Ectodermal cell (in vitro differentiated cells): ENCODE data around the gene COL11A2.

Experiments
- H3K27ac ChIP-seq: 2 replicates; pipeline ENCODE4 v1.7.0; 2013; ENCODE audit warnings: mild to moderate bottlenecking, low read depth, low read length; ENCODE audit not compliant: insufficient read depth, poor library complexity, severe bottlenecking
- H3K27me3 ChIP-seq: 2 replicates; pipeline ENCODE4 v1.7.0; 2013; ENCODE audit warnings: mild to moderate bottlenecking, low read length; ENCODE audit not compliant: insufficient read depth, control insufficient read depth, poor library complexity, severe bottlenecking
- H3K36me3 ChIP-seq: one replicate; pipeline ENCODE4 v1.7.0; 2013; ENCODE audit warnings: low read length; ENCODE audit not compliant: control insufficient read depth, insufficient read depth
- H3K4me1 ChIP-seq: one replicate; pipeline ENCODE4 v1.7.0; 2013; ENCODE audit warnings: low read length; ENCODE audit not compliant: control insufficient read depth, insufficient read depth
- H3K4me3 ChIP-seq: 2 replicates; pipeline ENCODE4 v1.7.0; 2013; ENCODE audit warnings: low read depth, low read length, control low read depth; ENCODE audit not compliant: insufficient read depth
- H3K9me3 ChIP-seq: 2 replicates; pipeline ENCODE4 v1.7.0; 2013; ENCODE audit warnings: mild to moderate bottlenecking, low read length, moderate library complexity; ENCODE audit not compliant: control insufficient read depth
- WGBS, 2 experiments: methylation state at CpG; one replicate each; pipeline ENCODE4 v1.1.7; 2013; ENCODE audit warnings: missing lambda C conversion rate in 2 of 2; 5-methylcytosine and 5-hydroxymethylcytosine counted together

Gene COL11A2

DNA sequence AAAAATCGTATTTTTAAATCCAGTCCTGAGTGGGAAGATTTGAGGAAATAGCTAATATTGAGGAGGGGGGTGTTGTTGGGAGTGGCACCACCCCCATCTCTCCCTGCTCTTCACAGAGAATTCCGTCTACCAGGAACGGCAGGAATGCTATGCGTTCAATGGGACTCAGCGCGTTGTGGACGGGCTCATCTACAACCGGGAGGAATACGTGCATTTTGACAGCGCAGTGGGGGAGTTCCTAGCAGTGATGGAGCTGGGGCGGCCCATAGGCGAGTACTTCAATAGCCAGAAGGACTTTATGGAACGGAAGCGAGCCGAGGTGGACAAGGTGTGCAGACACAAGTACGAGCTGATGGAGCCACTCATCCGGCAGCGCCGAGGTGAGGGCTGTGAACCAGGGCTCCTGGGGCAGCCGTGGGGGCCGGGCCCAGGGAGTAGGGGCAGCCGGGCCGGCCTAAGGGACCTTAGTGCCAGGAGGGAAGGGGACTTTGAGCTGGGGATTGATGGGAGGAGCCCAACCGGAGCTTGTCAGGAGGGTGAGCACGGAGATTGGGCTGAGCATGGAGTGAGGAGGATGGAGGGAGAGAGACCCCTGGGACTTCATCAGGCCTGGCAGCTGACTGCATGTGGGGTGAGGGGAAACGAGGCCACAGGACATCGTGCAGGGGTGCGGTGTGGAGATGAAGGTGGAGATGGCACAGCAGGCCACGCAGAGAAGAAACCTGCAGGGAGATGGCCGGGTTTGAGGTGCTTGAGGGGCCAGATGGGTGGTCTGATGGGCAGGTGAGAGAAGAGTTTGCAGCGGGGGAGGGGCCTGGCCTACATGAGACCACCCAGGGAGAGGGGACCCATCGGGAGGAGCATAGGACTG, 75.2 kb downstream of the COL11A2 start:
- H3K27me3 ChIP-seq = peaks cover 24% of the 10 kb centered on the region
- 14% methylated on average over 32 of the region's 32 CpGs for WGBS, 2 experiments
- peak overlapping the region; percentile 20 for H3K4me3 ChIP-seq
- no peaks in the 10 kb centered on the region for H3K36me3 ChIP-seq
- no peaks in the 10 kb centered on the region for H3K9me3 ChIP-seq
- no peak overlapping the region for H3K27ac ChIP-seq
- H3K4me1 ChIP-seq = peaks cover 7% of the 10 kb centered on the region

DNA sequence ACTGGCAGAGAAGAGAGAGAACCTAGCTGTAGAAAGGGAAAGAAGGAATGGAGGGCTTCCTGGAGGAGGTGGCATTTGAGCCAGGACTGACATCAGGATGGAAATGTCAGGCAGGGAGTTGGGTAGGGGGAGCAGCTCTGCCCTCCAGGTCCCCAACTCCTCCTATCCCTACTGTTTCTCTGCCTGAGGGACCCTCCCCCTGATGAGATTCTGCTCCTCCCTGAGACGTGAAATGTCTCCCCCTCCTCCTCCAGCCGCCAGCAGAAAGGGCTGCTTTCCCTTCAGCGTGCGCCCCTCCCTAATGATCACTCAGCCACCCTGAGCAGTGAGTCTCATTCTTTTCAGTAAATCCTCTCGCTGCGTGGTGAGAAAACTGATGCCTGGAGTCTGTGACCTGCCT, 75.8 kb downstream of the COL11A2 start:
- H3K27ac ChIP-seq = no peak overlapping the region
- peaks cover 24% of the 10 kb centered on the region for H3K27me3 ChIP-seq
- 6 to 13% methylated on average over 6 of the region's 6 CpGs for WGBS, 2 experiments
- H3K4me1 ChIP-seq = peaks cover 7% of the 10 kb centered on the region
- peak overlapping the region; percentile 20 for H3K4me3 ChIP-seq
- no peaks in the 10 kb centered on the region for H3K9me3 ChIP-seq
- H3K36me3 ChIP-seq = no peaks in the 10 kb centered on the region

DNA sequence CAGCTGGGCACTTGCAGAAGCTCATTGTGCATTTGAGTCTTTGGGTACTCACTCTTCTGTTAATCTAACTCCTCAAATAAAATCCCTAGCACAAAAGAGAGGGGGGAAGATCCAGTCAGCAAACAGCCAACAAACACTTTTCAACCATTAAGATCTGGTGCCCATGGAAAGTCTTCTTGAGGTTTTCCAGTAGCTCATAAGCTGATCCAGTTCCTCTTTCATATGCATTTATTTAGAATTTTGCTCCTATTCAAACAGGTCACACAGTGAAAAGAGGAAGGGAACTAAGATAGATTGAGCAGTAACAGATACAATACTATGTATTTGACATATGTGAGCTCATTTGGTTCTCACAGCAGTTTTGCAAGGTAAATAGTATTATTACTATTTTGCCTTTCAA, 77.9 kb downstream of the COL11A2 start:
- no peaks in the 10 kb centered on the region for H3K36me3 ChIP-seq
- H3K4me3 ChIP-seq = no peak overlapping the region
- H3K27ac ChIP-seq = no peak overlapping the region
- peaks cover 7% of the 10 kb centered on the region for H3K4me1 ChIP-seq
- H3K27me3 ChIP-seq = peaks cover 28% of the 10 kb centered on the region
- no peaks in the 10 kb centered on the region for H3K9me3 ChIP-seq

DNA sequence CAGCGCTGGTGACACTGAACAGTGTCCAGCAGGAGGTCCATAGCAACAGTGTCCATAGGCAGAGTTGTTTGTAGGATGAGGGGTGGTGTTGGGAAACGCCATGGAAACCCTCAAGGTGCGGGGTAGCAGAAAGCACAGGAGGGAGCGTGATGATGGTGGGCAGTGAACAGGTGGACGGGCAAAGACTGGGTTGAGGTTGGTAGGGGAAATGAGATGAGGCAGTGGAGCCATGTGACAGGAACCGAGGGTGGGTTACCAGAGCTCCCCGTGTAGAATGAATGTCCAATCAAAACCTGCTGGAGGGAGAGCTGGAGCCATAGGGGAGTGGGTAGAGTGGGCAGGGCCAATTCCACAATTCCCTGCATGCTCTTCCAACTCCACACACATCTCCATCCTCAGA, 78.5 kb downstream of the COL11A2 start:
- no peak overlapping the region for H3K4me3 ChIP-seq
- H3K27me3 ChIP-seq = peaks cover 30% of the 10 kb centered on the region
- no peak overlapping the region for H3K27ac ChIP-seq
- H3K36me3 ChIP-seq = no peaks in the 10 kb centered on the region
- H3K9me3 ChIP-seq = no peaks in the 10 kb centered on the region
- 88 to 90% methylated on average over 7 of the region's 7 CpGs for WGBS, 2 experiments
- H3K4me1 ChIP-seq = peaks cover 7% of the 10 kb centered on the region
